Chondrocyte (in vitro differentiated cells): ENCODE results near the gene UMAD1. TPM values are rescaled to one million over a fixed set of nuclear protein-coding genes. Genes with fewer than 3 reads are reported as not detected.

Experiments
- DNase-seq: peaks from one replicate; pipeline ENCODE4 v3.0.0; 2021; ENCODE audit warnings: mixed read lengths, low spot score
- H3K27ac Mint-ChIP-seq: one replicate; pipeline ENCODE4 v1.8.0; 2021; ENCODE audit warnings: mild to moderate bottlenecking, moderate library complexity, mixed read lengths; ENCODE audit not compliant: unreplicated experiment
- H3K27me3 Mint-ChIP-seq: 2 replicates; pipeline ENCODE4 v1.8.0; 2021; ENCODE audit warnings: low read depth, mixed read lengths
- H3K36me3 Mint-ChIP-seq: 2 replicates; pipeline ENCODE4 v1.8.0; 2021; ENCODE audit warnings: low read depth, mixed read lengths
- H3K4me1 Mint-ChIP-seq: 2 replicates; pipeline ENCODE4 v1.8.0; 2021; ENCODE audit warnings: low read depth, mild to moderate bottlenecking, mixed read lengths
- H3K4me3 Mint-ChIP-seq: one replicate; pipeline ENCODE4 v1.8.0; 2021; ENCODE audit warnings: mild to moderate bottlenecking, moderate library complexity, mixed read lengths; ENCODE audit not compliant: unreplicated experiment
- H3K9me3 Mint-ChIP-seq: 2 replicates; pipeline ENCODE4 v1.8.0; 2021; ENCODE audit warnings: low read depth, mixed read lengths
- CTCF ChIP-seq: fragments of 200-600 bp; sonication (generic); IDR thresholded peaks from 2 replicates; pipeline ENCODE4 v1.5.0; 2021; ENCODE audit warnings: antibody characterized with exemption, mild to moderate bottlenecking, moderate library complexity
- total RNA-seq: library from RNA; stranded (reverse); gene quantifications from 3 replicates; pipeline ENCODE4 v1.2.1, GENCODE V29; 2021

The UMAD1 gene
- total RNA-seq, 1 donor from 2014 or later = 5.5 TPM

DNA sequence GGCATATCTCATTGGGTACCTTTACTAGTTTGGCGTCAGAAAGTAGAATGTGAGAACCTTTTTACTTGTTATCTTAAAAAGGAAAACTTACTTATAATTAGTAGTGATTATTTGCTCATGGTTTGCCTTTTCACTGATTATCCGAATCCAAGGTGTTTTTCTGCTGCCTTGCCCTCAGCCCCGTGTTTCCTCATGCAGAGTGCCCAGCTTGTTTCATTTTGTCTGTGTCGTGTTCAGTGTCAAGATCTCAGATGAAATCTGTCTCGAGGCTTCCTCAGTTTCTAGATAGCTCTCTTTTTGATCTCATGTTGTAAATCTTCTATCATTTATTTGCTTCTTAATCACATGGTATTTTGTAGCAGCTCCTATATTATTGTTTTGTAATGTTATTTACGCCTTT is 47.8 kb downstream of the UMAD1 start:
- Mint-ChIP-seq H3K36me3 (no peaks in the 10 kb centered on the region), H3K4me3 (no peak overlapping the region), H3K27me3 (no peaks in the 10 kb centered on the region), H3K27ac (no peak overlapping the region), H3K9me3 (no peaks in the 10 kb centered on the region), H3K4me1 (peaks cover 21% of the 10 kb centered on the region)
- DNase-seq = no peak
- no peak for TF ChIP-seq CTCF

DNA sequence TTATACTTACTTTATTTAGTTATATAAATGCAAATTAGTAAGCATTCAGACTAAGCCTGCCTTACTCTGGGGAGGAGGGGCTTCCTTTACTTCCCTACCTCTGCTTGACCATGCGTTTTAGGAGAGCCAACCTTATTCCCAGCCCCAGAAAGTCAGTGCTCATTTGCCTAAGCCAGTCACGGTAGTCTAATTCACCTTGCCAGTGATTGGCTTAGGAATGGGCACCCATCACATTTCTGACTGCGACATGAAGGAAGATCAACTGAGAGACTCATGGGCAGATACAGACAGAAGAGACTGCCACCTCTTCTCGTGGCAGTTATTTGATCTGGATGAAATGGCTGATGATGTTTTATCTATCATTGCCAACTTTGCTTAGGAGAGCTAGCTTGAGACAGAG is 48.4 kb downstream of the UMAD1 start:
- Mint-ChIP-seq H3K36me3 (no peaks in the 10 kb centered on the region), H3K27me3 (no peaks in the 10 kb centered on the region), H3K4me3 (no peak overlapping the region), H3K27ac (no peak overlapping the region), H3K9me3 (no peaks in the 10 kb centered on the region), H3K4me1 (peaks cover 24% of the 10 kb centered on the region)
- no peak for DNase-seq
- TF ChIP-seq CTCF = no peak

DNA sequence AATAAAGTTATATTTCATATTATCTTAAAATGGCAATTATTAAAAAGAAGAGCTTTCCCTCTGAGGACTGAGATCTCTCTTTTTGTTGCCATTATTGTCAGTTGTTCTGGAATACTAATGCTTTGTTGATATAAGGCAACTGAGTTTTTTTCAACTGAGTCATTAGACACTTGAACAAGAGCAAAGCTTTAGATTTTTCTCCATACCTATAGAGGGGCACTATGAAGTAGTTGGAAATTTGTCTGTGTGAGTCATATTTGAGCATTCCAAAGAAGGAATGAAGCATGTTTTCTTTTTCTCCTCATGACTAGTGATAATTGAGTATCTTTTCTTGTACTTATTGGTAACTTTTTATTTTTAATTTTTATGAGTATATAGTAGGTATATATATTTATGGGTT is 53.3 kb downstream of the UMAD1 start:
- peak overlapping the region; percentile 32 for H3K27ac Mint-ChIP-seq
- TF ChIP-seq CTCF = no peak
- peaks cover 49% of the 10 kb centered on the region for H3K4me1 Mint-ChIP-seq
- H3K9me3 Mint-ChIP-seq = peaks cover 5% of the 10 kb centered on the region
- no peaks in the 10 kb centered on the region for H3K36me3 Mint-ChIP-seq
- H3K27me3 Mint-ChIP-seq = no peaks in the 10 kb centered on the region
- H3K4me3 Mint-ChIP-seq = no peak overlapping the region
- no peak for DNase-seq

GRCh38 chr7:7694542-7694941 is 54.0 kb downstream of the UMAD1 start:
- Mint-ChIP-seq H3K9me3 (peaks cover 5% of the 10 kb centered on the region), H3K27ac (peak overlapping the region; percentile 73), H3K4me3 (no peak overlapping the region), H3K36me3 (no peaks in the 10 kb centered on the region), H3K4me1 (peaks cover 52% of the 10 kb centered on the region), H3K27me3 (no peaks in the 10 kb centered on the region)
- DNase-seq = no peak
- TF ChIP-seq CTCF = no peak

GRCh38 chr7:7695111-7695817 is 54.7 kb downstream of the UMAD1 start:
- Mint-ChIP-seq H3K27me3 (no peaks in the 10 kb centered on the region), H3K4me3 (no peak overlapping the region), H3K4me1 (peaks cover 57% of the 10 kb centered on the region), H3K9me3 (peaks cover 5% of the 10 kb centered on the region), H3K36me3 (no peaks in the 10 kb centered on the region), H3K27ac (peak overlapping the region; percentile 73)
- no peak for DNase-seq
- no peak for TF ChIP-seq CTCF
